ENCODE measurements around the gene UBE2M.

DNA sequence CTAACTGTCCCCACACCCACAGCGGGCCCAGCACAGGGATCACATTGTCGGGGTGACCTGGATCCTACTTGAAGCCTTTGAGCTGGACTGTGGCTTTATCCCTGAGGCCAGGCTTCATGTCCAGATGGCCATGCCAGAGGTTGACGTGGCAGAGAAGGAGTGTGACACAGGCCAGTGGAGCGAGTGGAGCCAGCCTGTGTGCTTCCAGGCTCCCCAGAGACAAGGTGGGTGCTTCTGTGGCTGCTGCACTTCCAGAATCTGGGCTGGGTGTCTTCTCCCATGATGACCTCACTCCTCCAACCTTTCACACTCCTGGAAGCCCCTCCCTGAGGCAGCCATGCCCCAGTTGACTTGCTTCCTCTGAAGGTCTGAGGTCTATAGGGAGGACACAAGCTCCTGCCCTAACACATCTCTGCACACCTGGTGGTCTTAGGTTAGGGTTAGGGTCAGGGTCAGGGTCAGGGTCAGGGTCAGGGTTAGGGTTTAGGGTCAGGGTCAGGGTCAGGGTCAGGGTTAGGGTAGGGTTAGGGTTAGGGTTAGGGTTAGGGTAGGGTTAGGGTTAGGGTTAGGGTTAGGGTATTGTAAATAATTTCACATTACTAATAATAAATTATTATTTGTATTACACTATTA is 27.8 kb upstream of the UBE2M start:
- TF ChIP-seq, protein P1, sequence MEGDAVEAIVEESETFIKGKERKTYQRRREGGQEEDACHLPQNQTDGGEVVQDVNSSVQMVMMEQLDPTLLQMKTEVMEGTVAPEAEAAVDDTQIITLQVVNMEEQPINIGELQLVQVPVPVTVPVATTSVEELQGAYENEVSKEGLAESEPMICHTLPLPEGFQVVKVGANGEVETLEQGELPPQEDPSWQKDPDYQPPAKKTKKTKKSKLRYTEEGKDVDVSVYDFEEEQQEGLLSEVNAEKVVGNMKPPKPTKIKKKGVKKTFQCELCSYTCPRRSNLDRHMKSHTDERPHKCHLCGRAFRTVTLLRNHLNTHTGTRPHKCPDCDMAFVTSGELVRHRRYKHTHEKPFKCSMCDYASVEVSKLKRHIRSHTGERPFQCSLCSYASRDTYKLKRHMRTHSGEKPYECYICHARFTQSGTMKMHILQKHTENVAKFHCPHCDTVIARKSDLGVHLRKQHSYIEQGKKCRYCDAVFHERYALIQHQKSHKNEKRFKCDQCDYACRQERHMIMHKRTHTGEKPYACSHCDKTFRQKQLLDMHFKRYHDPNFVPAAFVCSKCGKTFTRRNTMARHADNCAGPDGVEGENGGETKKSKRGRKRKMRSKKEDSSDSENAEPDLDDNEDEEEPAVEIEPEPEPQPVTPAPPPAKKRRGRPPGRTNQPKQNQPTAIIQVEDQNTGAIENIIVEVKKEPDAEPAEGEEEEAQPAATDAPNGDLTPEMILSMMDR (IDR thresholded peaks at IDR 0.05), result no peak
- TF ChIP-seq NFIC (IDR thresholded peaks at IDR 0.05; ENCODE audit: borderline replicate concordance), result no peak
- TF ChIP-seq SMC3 (IDR thresholded peaks at IDR 0.05; ENCODE audit: low read depth, low read length), result no peak
- TF ChIP-seq CHD2 (IDR thresholded peaks at IDR 0.05; ENCODE audit: low read length, partially characterized antibody), result no peak
- no peak for TF ChIP-seq NRF1 (IDR thresholded peaks at IDR 0.05; ENCODE audit: low read depth, low read length)
- TF ChIP-seq RFX5 (IDR thresholded peaks at IDR 0.05; ENCODE audit: low read length), result no peak
- no peak for TF ChIP-seq POLR2AphosphoS5 (IDR thresholded peaks at IDR 0.05; ENCODE audit: low read depth, low read length)
- no peak for TF ChIP-seq FOXM1 (IDR thresholded peaks at IDR 0.05; ENCODE audit: low read depth)
- TF ChIP-seq, protein P2, sequence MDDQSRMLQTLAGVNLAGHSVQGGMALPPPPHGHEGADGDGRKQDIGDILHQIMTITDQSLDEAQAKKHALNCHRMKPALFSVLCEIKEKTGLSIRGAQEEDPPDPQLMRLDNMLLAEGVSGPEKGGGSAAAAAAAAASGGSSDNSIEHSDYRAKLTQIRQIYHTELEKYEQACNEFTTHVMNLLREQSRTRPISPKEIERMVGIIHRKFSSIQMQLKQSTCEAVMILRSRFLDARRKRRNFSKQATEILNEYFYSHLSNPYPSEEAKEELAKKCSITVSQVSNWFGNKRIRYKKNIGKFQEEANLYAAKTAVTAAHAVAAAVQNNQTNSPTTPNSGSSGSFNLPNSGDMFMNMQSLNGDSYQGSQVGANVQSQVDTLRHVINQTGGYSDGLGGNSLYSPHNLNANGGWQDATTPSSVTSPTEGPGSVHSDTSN (IDR thresholded peaks at IDR 0.05), result no peak
- TF ChIP-seq, protein P3, sequence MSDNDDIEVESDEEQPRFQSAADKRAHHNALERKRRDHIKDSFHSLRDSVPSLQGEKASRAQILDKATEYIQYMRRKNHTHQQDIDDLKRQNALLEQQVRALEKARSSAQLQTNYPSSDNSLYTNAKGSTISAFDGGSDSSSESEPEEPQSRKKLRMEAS (IDR thresholded peaks at IDR 0.05; ENCODE audit: low read depth), result no peak
- TF ChIP-seq TAF1 (IDR thresholded peaks at IDR 0.05; ENCODE audit: borderline replicate concordance, low read depth, low read length), result no peak
- TF ChIP-seq GABPA (IDR thresholded peaks at IDR 0.05; ENCODE audit: low read depth), result no peak
- no peak for TF ChIP-seq JUND (IDR thresholded peaks at IDR 0.05)
